ENCODE results near the gene DAND5.
A peak's percentile ranks its signal among the peaks of the same experiment; 100 is the strongest.

Gene DAND5

DNA sequence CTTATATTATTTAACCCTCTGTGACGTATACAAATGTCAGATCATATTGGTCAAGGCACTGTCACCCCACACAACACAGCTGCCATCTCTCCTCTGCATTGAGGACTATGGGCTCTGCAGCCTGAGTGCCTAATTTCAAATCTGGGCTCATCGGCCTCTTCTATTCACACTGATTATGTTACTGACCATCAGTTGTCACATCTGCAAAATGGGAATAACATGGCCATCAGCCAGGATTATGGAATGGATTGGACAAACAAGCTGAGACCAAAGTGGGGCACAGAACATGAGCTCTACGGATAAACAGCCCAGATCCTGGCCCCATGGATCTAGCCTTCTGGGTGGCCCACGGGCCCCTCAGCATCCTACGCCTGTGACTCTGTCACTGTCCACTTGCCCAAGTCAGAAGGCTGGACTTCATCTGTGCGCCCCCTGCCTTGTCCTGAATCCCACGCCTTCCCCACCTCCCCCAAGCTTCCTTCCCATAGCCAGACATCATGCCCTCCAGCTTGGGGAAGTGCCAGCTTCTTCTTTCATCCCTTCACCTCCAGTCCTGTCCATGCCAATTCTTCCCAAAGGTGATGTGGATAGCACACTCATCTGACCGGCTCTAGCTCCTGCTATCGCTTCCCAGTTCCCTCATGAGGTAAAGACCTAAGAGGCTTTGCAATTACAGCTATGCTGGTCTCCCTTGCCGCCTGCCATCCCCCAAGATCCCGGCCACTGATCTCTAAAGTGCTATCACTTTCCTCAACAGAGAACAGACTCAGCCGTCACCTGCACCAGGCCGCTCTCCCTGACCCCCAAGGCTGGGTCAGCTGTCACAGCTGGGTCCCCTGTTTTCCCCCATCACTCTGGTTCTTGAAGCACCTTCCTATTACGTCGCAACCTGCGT lies 36.7 kb upstream of the DAND5 start:
- peak overlapping the region; percentile 77 for H3K4me3 ChIP-seq (ENCODE audit: low read depth, low read length)
- DNase-seq (ENCODE audit: low read depth), result no peak
- in situ Hi-C loops (cut with HindIII; ENCODE audit: low sequenced_read_pairs), result no loop called here
- TF ChIP-seq CTCF (IDR thresholded peaks at IDR 0.05; ENCODE audit: low read depth, low read length, missing control alignments), result no peak

- DNase-seq (ENCODE audit: low read depth), result peak; percentile 68
- peak within 1 kb of the TSS; percentile 77 for H3K4me3 ChIP-seq (ENCODE audit: low read depth, low read length)
- TF ChIP-seq CTCF (IDR thresholded peaks at IDR 0.05; ENCODE audit: low read depth, low read length, missing control alignments), result no peak
- in situ Hi-C loops (cut with HindIII; ENCODE audit: low sequenced_read_pairs), result no loop called here
These were observed 35.9 kb upstream of the DAND5 start, which contains the start of gene FARSA for GRCh38 chr19:12933287-12934072. Gene FARSA, minus strand, starts transcription at chr19:12933711. Its CDS starts 15 bp downstream, at chr19:12933696.

DNA sequence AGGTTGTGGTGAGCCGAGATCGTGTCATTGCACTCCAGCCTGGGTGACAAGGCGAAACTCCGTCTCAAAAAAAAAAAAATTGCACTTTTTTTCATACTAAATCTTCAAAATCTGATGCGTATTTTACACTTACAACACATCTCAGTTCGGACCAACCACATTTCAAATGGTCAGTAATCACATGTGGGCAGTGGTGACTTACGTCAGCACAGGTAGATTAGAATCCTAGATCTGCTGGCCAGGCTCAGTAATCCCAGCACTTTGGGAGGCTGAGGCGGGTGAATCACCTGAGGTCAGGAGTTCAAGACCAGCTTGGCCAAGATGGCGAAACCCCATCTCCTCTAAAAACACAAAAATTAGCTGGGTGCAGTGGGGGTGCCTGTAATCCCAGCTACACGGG lies 34.3 kb upstream of the DAND5 start:
- TF ChIP-seq CTCF (IDR thresholded peaks at IDR 0.05; ENCODE audit: low read depth, low read length, missing control alignments), result no peak
- in situ Hi-C loops (cut with HindIII; ENCODE audit: low sequenced_read_pairs), result no loop called here
- DNase-seq (ENCODE audit: low read depth), result no peak
- no peak overlapping the region for H3K4me3 ChIP-seq (ENCODE audit: low read depth, low read length)

- no peak for TF ChIP-seq CTCF (IDR thresholded peaks at IDR 0.05; ENCODE audit: low read depth, low read length, missing control alignments)
- in situ Hi-C loops (cut with HindIII; ENCODE audit: low sequenced_read_pairs), result no loop called here
- DNase-seq (ENCODE audit: low read depth), result no peak
- H3K4me3 ChIP-seq (ENCODE audit: low read depth, low read length), result no peak overlapping the region
These were observed 32.8 kb upstream of the DAND5 start for GRCh38 chr19:12936582-12936981.

DNA sequence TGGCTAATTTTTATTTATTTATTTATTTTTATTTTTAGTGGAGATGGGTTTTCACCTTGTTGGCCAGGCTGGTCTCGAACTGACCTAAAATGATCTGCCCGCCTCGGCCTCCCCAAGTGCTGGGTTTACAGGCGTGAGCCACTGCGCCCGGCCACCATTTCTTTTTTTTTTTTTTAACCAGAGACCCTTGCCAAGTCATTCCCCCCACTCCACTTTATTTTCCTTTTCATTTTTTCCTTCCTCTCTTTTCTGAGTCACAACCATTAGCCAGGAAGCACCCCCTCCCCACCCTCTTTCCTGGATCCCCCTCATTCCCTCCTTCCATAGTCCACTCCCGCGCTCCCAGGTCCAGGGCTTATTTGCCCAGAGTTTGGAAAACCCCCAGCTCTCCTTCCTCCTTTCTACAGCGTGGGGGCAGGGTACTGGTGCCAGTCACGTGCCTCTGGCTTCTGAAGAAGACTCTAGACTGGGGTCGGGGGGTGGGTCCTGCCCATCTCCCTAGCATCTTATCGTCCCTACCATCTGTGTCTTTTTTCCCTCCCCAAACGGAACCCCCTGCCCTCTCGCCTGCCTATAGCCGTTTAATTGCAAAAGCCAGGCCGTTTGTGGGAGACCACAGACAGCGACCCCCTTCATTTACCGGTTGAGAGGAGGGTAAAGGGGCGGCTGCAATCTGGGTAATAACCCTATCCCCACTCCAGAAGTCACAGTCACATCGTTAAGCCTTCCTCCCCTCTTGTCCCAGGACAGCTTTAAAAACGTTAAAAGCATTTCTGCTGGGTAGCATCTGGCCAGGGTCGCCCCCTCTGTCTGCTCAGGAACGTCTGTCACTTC lies 32.1 kb upstream of the DAND5 start:
- in situ Hi-C loops (cut with HindIII; ENCODE audit: low sequenced_read_pairs), result no loop called here
- DNase-seq (ENCODE audit: low read depth), result no peak
- TF ChIP-seq CTCF (IDR thresholded peaks at IDR 0.05; ENCODE audit: low read depth, low read length, missing control alignments), result no peak
- H3K4me3 ChIP-seq (ENCODE audit: low read depth, low read length), result peak overlapping the region; percentile 100

Data from astrocyte of the cerebellum (primary cell).